Tibial nerve (tissue), 4 donors: ENCODE results near the gene TCF25. TPM values are rescaled to one million over a fixed set of nuclear protein-coding genes. Genes with fewer than 3 reads are reported as not detected.
A peak's percentile ranks its signal among the peaks of the same experiment; 100 is the strongest.

Experiments
- DNase-seq, 2 donors: peaks; one replicate each; pipeline ENCODE4 v3.0.0-alpha.2; 2019; ENCODE audit warnings: low spot score in 2 of 2
- H3K27ac ChIP-seq, 4 donors: fragments of 200-600 bp; sonication (generic) in 3 of 4; one replicate each; pipeline ENCODE4 v1.5.1; 2017 to 2019; ENCODE audit warnings: mild to moderate bottlenecking in 1 of 4
- H3K27me3 ChIP-seq, 2 donors: fragments of 200-600 bp; sonication (generic) in 1 of 2; one replicate each; pipeline versions ENCODE4 v1.5.1 to v1.6.0; 2017 to 2019
- H3K36me3 ChIP-seq, 3 donors: fragments of 200-600 bp; sonication (generic); one replicate each; pipeline ENCODE4 v1.5.1; 2018 to 2019
- H3K4me1 ChIP-seq, 4 donors: fragments of 200-600 bp; sonication (generic) in 3 of 4; one replicate each; pipeline ENCODE4 v1.5.1; 2017 to 2019
- H3K4me3 ChIP-seq, 4 donors: fragments of 200-600 bp; sonication (generic) in 3 of 4; one replicate each; pipeline ENCODE4 v1.5.1; 2017 to 2019; ENCODE audit warnings: mild to moderate bottlenecking in 1 of 4, moderate library complexity in 1 of 4
- H3K9me3 ChIP-seq, 4 donors: fragments of 200-600 bp; sonication (generic) in 3 of 4; one replicate each; pipeline ENCODE4 v1.5.1; 2017 to 2019
- CTCF ChIP-seq, 5 experiments: fragments of 200-600 bp in 3 of 5; fragments of 450-650 bp in 2 of 5; sonication (generic) in 3 of 5; IDR thresholded peaks; one replicate each; pipeline ENCODE4 v1.5.1; 2016 to 2019; ENCODE audit warnings: antibody characterized with exemption in 5 of 5, mild to moderate bottlenecking in 3 of 5, moderate library complexity in 2 of 5
- EP300 ChIP-seq, 2 donors: sonication (generic); formaldehyde crosslinking; IDR thresholded peaks; one replicate each; pipeline ENCODE4 v1.6.1; 2017; ENCODE audit warnings: antibody characterized with exemption in 2 of 2, mild to moderate bottlenecking in 1 of 2
- POLR2A ChIP-seq, 2 donors: fragments of 450-650 bp; IDR thresholded peaks; one replicate each; pipeline ENCODE4 v1.6.1; 2017; ENCODE audit warnings: antibody characterized with exemption in 2 of 2, mild to moderate bottlenecking in 2 of 2, moderate library complexity in 2 of 2
- WGBS, 2 donors: methylation state at CpG; one replicate each; pipeline ENCODE4 v1.1.5; 2018; 5-methylcytosine and 5-hydroxymethylcytosine counted together
- total RNA-seq, 4 donors: library from RNA; depleted of rRNA; stranded (reverse); fragments of >200 nt; gene quantifications; one replicate each; pipeline ENCODE4 v1.1.0, GENCODE V29; 2016

Gene TCF25
- total RNA-seq, 4 donors from 2014 or later: 181 to 350 (median 290) TPM

GRCh38 chr16:89954462-89954861 is 81.1 kb downstream of the TCF25 start:
- no peak for DNase-seq
- Histone ChIP-seq H3K9me3 (no peaks in the 10 kb centered on the region), H3K4me3 (no peak overlapping the region), H3K36me3 (peaks cover 0 to 67% (median 0%) of the 10 kb centered on the region in 3 donors), H3K27me3 (no peaks in the 10 kb centered on the region), H3K4me1 (peaks cover 0 to 8% (median 2%) of the 10 kb centered on the region in 4 donors), H3K27ac (no peak overlapping the region)
- WGBS, 2 donors: 91 to 92% methylated on average over 15 of the region's 15 CpGs
- TF ChIP-seq EP300 (IDR thresholded peaks at IDR 0.05): no peak
- TF ChIP-seq CTCF (IDR thresholded peaks at IDR 0.05): no peak
- no peak for TF ChIP-seq POLR2A (IDR thresholded peaks at IDR 0.05)

- peaks cover 0 to 1% (median 0%) of the 10 kb centered on the region in 4 donors for H3K4me1 ChIP-seq
- H3K36me3 ChIP-seq: peaks cover 0 to 73% (median 0%) of the 10 kb centered on the region in 3 donors
- 86 to 90% methylated on average over 13 to 15 of the region's 15 CpGs for WGBS, 2 donors
- no peak for DNase-seq
- TF ChIP-seq POLR2A (IDR thresholded peaks at IDR 0.05) (no peak), CTCF (IDR thresholded peaks at IDR 0.05) (no peak), EP300 (IDR thresholded peaks at IDR 0.05) (no peak)
- no peak overlapping the region for H3K27ac ChIP-seq
- no peaks in the 10 kb centered on the region for H3K27me3 ChIP-seq
- H3K9me3 ChIP-seq: no peaks in the 10 kb centered on the region
- H3K4me3 ChIP-seq: no peak overlapping the region
Measured at GRCh38 chr16:89955001-89955685, 81.8 kb downstream of the TCF25 start.

- TF ChIP-seq POLR2A (IDR thresholded peaks at IDR 0.05): no peak
- no peak for TF ChIP-seq EP300 (IDR thresholded peaks at IDR 0.05)
- no peak for TF ChIP-seq CTCF (IDR thresholded peaks at IDR 0.05)
- H3K4me1 ChIP-seq: no peaks in the 10 kb centered on the region
- peaks cover 0 to 82% (median 0%) of the 10 kb centered on the region in 3 donors for H3K36me3 ChIP-seq
- H3K27ac ChIP-seq: no peak overlapping the region
- H3K9me3 ChIP-seq: no peaks in the 10 kb centered on the region
- H3K4me3 ChIP-seq: no peak overlapping the region
- H3K27me3 ChIP-seq: no peaks in the 10 kb centered on the region
- no peak for DNase-seq
- 87 to 92% methylated on average over 15 of the region's 15 CpGs for WGBS, 2 donors
Measured at GRCh38 chr16:89956505-89957215, 83.3 kb downstream of the TCF25 start.

GRCh38 chr16:89957216-89957785 is 83.9 kb downstream of the TCF25 start:
- 80 to 87% methylated on average over 13 to 23 of the region's 23 CpGs for WGBS, 2 donors
- Histone ChIP-seq H3K27me3 (no peaks in the 10 kb centered on the region), H3K4me1 (no peaks in the 10 kb centered on the region), H3K4me3 (peak overlapping the region in 1 of 4 donors; percentile 34), H3K9me3 (no peaks in the 10 kb centered on the region), H3K36me3 (peaks cover 0 to 87% (median 0%) of the 10 kb centered on the region in 3 donors), H3K27ac (no peak overlapping the region)
- no peak for TF ChIP-seq POLR2A (IDR thresholded peaks at IDR 0.05)
- TF ChIP-seq CTCF (IDR thresholded peaks at IDR 0.05): no peak
- no peak for TF ChIP-seq EP300 (IDR thresholded peaks at IDR 0.05)
- no peak for DNase-seq

GRCh38 chr16:89958068-89958467 is 84.7 kb downstream of the TCF25 start:
- Histone ChIP-seq H3K36me3 (peaks cover 0 to 94% (median 0%) of the 10 kb centered on the region in 3 donors), H3K4me3 (peak overlapping the region in 1 of 4 donors; percentile 34), H3K27ac (no peak overlapping the region), H3K9me3 (no peaks in the 10 kb centered on the region), H3K27me3 (no peaks in the 10 kb centered on the region), H3K4me1 (no peaks in the 10 kb centered on the region)
- 81 to 85% methylated on average over 5 to 7 of the region's 7 CpGs for WGBS, 2 donors
- DNase-seq: no peak
- TF ChIP-seq EP300 (IDR thresholded peaks at IDR 0.05): no peak
- no peak for TF ChIP-seq POLR2A (IDR thresholded peaks at IDR 0.05)
- no peak for TF ChIP-seq CTCF (IDR thresholded peaks at IDR 0.05)
